GM19455 (cell line): ENCODE measurements around the gene AGO3.
"Not testable (repeated sequence)": the region's sequence is repeated elsewhere in the genome, so short reads cannot be mapped to it uniquely, and the experiment has no call there.

Source experiments
- ATAC-seq: cut with Tn5 transposase; IDR thresholded peaks from one replicate; pipeline ENCODE4 v1.9.1; 2021; ENCODE audit not compliant: unreplicated experiment

Gene AGO3

GRCh38 chr1:35930593-35931445 lies at the start of gene AGO3:
TSS of gene AGO3 (plus strand) at chr1:35931105. CDS start at chr1:35931427, 322 bp downstream.
- peak; percentile 83 for ATAC-seq

GRCh38 chr1:35881850-35882273 lies 49.0 kb upstream of the AGO3 start:
- no peak for ATAC-seq

- no peak for ATAC-seq
These were observed 48.3 kb upstream of the AGO3 start for GRCh38 chr1:35882586-35882944.

- ATAC-seq = peak; percentile 76
These were observed 47.8 kb upstream of the AGO3 start, which contains the start of gene AGO1 for GRCh38 chr1:35882945-35883634. TSS of gene AGO1 (plus strand) at chr1:35883209. CDS start at chr1:35883422, 213 bp downstream.

GRCh38 chr1:35883635-35884101 lies 47.2 kb upstream of the AGO3 start:
- peak; percentile 16 for ATAC-seq

- ATAC-seq = no peak
These were observed 46.0 kb upstream of the AGO3 start for GRCh38 chr1:35884934-35885333.

GRCh38 chr1:35885961-35886558 lies 44.8 kb upstream of the AGO3 start:
- no peak for ATAC-seq

- ATAC-seq = no peak
These were observed 44.1 kb upstream of the AGO3 start for GRCh38 chr1:35886577-35887431.

GRCh38 chr1:35887508-35887907 lies 43.4 kb upstream of the AGO3 start:
- no peak for ATAC-seq

GRCh38 chr1:35888255-35888654 lies 42.6 kb upstream of the AGO3 start:
- no peak for ATAC-seq

- not testable (repeated sequence) for ATAC-seq
These were observed 41.9 kb upstream of the AGO3 start for GRCh38 chr1:35888981-35889380.

- no peak for ATAC-seq
These were observed 37.6 kb upstream of the AGO3 start for GRCh38 chr1:35893051-35893879.

- ATAC-seq = no peak
These were observed 36.7 kb upstream of the AGO3 start for GRCh38 chr1:35894183-35894582.

- no peak for ATAC-seq
These were observed 36.2 kb upstream of the AGO3 start for GRCh38 chr1:35894656-35895055.

- no peak for ATAC-seq
These were observed 31.0 kb upstream of the AGO3 start for GRCh38 chr1:35899941-35900340.

- ATAC-seq = no peak
These were observed 29.7 kb upstream of the AGO3 start for GRCh38 chr1:35901235-35901634.

GRCh38 chr1:35902671-35903070 lies 28.2 kb upstream of the AGO3 start:
- no peak for ATAC-seq

GRCh38 chr1:35914717-35915116 lies 16.2 kb upstream of the AGO3 start:
- no peak for ATAC-seq

GRCh38 chr1:35915693-35916092 lies 15.2 kb upstream of the AGO3 start:
- ATAC-seq = no peak

- no peak for ATAC-seq
These were observed 7.1 kb upstream of the AGO3 start for GRCh38 chr1:35923791-35924221.
